Kidney tubule cell (primary cell): ENCODE results near the gene ZBTB7B.

Experiments
- DNase-seq: peaks from one replicate; pipeline ENCODE4 v3.0.0-alpha.2; 2018; ENCODE audit warnings: low spot score

Gene ZBTB7B

GRCh38 chr1:155038602-155039307 lies 36.2 kb downstream of the ZBTB7B start:
- peak; percentile 75 for DNase-seq

DNA sequence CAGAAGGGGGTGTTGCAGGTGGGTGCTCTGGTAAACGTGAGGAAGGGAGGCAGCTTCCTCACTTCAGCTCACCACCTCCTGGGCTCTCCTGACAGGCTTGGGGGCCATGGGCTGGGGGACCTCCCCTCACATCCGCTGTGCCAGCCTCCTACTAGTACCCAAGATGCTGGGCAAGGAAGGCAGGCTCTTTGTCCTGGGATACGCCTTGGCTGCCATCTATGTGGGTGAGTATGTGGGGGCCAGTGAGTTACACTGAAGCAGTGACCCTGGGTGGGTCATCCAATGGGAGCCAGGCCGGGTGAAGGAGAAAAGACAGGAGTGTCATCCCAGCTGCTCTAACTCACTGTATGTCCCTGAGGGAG lies 36.7 kb downstream of the ZBTB7B start:
- no peak for DNase-seq

GRCh38 chr1:155040358-155041093 lies 37.9 kb downstream of the ZBTB7B start:
- no peak for DNase-seq

- no peak for DNase-seq
These were observed 40.2 kb downstream of the ZBTB7B start for GRCh38 chr1:155042789-155043188.

DNA sequence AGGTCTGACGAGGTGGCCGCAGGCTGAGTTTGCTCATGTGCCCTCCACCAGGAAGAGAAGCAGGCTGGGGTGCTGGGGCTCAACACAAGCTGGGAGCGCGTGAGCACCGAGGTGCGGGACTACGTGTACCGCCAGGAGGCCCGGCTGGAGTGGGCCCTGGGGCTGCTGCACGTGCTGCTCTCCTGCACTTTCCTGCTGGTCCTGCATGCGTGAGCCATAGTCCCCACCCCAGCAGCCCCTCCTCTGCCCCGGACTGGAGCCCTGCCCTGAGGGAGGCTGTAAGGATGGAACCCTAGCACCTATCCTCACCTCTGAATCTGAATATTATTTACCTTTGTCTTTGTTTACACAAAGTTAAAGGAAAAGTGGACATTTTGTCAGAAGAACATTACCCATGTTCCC lies 40.7 kb downstream of the ZBTB7B start:
- no peak for DNase-seq

DNA sequence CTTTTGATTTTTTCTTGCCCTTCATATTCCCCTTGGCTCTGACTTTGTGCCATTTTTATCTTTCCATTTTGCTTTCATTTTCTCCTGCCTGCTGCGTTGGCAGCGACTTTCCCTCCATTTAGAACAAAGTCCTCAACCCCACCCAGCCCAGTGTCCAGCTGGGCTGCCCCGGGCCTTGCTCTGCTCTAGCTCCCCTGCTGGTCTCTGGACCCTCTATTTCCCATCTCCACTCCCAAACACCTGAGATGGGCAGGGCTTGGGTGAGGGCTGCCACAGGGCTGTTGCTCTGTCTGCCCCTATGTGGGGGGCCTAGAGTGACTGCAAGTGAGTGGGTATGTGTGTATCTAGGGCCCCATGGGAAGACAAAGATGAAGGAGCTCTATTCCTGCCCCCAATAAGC lies 41.2 kb downstream of the ZBTB7B start:
- DNase-seq, result no peak

DNA sequence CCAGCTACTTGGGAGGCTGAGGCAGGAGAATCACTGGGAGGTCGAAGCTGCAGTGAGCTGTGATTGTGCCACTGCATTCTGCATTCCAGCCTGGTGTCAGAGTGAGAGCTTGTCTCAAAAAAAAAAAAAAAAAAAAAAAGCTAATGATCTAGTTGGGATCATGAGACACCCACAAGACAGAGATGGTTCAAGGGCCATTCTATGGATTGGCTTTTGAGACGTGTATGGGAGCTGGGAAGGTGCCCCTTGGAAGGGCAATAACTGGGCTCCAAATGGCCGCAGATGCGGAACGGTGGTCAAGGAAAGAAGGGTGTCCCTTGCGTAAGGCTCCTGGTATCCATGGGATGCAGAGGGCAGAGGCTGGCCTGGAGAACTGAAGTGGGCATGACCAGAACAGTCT lies 41.8 kb downstream of the ZBTB7B start:
- no peak for DNase-seq

GRCh38 chr1:155044812-155045657 lies 42.4 kb downstream of the ZBTB7B start:
- peak; percentile 89 for DNase-seq

DNA sequence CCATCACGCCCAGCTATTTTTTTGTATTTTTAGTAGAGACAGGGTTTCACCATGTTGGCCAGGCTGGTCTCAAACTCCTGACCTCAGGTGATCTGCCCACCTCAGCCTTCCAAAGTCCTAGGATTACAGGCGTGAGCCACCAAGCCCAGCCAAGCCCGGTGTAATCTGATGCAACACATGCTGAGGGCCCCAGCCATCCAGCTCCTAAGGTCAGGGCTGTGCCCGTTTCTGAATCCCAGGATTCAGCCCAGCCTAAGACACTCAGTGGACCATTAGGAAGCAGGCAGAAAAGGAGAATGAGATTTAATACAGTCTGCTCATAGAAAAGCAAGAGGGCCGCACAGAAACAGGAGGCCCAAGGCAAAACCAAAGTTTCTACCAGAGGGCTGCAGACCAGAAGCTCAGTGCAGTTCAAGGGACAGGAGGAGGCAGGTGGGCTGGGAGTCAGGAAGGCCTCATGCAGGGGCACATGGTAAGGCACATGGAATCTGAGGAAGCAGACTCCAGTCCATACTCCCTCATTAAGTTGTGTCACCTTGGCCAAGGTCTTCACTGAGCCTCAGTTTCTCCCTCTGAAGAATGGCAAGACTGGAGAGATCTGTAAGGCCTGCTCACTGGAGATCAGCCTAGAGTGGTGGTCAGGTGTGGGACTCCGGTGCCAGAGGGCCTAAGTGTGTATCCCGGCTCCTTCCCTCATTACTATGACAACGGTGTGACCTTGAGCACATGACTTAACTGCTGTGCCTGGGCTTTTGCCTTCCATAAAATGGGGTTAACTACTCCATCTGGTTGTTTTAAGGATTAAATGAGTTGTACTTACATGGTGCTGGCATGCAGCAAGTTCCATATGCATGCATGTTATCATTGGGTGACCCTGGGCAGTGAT lies 46.1 kb downstream of the ZBTB7B start:
- no peak for DNase-seq

DNA sequence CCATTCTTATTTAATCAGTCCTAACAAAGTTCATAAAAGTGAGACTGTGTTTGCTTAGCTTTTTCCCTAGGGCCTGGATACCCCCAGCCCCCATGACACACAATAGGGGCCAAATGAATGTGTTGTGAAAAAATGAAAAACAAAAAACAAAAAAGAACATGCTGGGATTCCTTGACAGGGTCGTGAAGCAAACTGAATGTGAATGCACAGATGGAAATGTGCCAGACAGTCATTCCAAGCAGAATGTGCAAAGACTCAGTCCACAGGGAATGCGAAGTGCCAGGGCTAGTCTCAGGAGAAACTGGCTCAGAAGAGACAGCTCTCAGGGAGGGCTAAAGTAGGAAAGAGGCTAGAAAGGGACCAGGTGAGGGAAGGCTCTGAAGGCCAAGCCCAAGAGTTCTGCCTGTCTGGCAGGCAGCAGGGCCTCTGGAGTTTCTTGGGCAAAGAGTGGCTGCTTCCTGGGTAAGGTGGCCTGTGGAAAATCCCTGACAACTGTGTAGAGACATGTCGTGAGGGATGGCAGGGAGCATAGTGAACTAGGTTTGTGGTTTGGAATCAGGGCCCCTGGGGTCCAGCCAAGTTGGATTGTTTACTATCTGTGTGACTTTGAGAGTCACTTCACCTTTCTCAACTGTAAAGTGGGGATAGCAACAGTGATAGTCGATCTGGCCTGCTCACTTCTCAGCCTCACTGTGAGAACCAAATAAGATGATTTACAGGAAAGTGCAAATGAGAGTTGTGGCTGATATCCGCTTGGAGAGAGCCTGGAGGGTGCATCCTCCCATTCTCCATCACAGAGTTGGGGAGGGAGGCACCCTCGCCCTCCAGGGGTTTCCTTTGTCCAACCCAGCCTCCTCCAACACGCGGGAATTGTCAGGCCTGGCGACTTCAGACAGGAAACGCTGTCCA lies 47.3 kb downstream of the ZBTB7B start:
- DNase-seq, result peak; percentile 58

DNA sequence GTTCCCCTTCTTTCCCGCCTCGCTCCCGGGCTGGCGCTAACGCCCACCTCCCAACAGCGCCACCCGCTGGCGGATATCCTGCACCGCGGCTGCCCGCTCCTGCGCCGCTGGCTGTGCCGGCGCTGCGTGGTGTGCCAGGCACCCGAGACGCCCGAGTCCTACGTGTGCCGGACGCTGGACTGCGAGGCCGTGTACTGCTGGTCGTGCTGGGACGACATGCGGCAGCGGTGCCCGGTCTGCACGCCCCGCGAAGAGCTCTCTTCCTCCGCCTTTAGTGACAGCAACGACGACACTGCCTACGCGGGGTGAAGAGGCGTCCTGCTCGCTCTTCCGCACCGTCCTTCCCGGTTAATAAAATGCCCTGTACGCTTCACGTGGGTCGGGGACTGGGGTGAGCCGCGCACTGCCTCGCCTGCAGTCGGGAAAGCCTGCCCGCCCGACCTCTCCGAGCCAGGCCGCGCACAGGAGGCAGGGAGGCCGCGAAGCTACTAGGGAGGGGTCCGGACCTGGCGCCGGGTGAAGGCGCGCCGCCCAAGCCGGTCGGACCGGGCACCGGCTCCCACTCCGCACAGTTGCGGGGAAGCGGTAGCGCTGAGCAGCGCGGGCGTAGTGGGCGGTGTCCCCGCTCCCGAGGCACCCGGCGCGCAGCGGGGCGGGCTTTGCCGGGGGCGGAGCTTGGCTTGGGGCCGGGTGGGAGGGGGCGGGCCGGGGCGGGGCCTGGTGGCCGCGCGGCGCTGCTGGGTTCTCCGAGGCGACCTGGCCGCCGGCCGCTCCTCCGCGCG lies 48.1 kb downstream of the ZBTB7B start, which contains the start of gene ADAM15:
ADAM15 (plus strand) TSS at position 757 of the 782 bp plus-strand sequence. CDS start 71 bp downstream, outside the sequence.
- DNase-seq, result peak; percentile 83

DNA sequence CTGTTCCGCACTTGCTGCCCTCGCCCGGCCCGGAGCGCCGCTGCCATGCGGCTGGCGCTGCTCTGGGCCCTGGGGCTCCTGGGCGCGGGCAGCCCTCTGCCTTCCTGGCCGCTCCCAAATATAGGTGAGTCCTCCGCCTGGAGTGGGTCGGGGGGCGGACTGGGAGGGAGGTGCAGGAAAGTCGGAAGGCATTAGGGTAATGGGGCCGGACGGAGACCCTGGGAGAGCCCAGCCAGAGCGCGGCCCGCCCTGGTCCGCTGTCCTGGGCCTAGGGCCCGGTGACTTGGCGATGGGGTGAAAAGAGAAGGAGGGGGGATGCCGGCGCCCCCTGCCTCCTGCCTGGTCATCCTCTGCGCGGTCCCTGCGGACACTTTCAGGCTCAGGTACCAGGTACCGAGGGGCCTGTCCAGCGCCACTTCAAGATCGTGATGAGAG lies 48.8 kb downstream of the ZBTB7B start:
- DNase-seq, result no peak

DNA sequence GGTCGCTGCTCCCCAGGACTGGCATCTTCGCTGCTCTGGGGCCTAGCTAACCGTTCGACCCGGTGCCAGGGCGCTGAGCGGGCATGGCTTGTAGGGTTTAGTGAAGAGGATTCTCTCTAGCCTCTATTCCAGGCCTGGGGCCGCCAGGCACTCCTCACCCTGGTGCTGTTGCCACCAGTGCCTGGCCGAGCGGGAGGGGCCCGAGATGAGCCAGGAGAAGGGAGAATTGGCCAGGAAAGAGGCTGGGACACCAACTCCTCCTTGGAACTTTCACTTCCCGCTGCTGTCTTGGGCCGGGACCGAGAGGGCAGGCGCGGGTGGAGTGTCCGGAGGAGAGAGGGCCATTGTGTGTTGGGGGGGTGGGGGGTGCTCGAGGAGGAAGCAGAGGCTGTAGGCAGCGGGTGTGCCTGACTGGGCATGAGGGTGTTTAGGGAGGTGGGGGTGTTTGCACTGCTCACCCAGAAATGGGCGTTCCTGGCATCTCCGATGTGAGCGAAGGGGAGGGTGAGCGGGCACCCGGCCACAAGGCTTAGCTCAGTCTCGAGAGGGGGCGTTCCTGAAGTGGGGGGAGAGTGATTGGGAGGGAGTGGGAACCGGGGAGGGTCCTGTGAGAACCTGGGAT lies 49.3 kb downstream of the ZBTB7B start:
- DNase-seq, result peak; percentile 61

DNA sequence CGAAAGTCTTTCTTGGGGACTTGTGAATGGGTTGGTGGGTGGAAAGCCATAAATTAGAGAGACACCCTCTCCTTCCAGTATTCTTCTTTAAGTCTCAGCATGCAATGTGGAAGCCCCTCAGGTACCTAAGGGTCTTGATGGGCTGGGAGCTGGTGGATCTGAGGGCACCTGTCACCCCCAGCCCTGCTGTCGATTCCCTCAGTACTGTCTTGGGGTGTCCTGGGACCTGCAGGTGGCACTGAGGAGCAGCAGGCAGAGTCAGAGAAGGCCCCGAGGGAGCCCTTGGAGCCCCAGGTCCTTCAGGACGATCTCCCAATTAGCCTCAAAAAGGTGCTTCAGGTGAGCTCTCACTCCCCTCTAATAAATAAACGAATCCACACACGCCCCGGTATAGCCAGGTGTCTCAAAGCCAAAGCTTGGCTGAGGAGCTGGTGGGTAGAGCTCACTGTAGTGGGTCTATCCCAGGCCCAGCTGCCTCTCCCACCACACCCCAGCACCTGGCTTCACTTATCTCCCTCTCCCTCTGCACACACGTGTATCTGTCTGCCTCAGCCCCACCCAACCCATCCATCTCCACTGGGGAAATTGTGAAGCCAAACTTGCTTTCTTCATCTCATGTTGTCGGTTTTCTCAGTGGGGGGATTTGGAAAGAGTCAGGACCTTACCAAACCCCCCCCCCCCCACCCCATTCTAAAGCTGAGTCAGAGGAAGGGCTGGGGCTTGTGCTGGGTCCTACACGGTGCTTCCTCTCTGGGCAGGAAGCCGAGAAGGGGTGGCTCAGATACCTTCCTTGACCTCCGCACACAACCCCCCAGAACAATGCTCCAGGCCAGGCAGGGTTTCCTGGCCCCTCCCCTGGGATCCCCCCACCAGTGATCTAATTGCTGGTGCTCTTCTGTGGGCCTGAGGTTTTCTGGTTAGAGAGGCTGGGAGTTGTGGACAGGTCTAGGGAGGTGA lies 50.1 kb downstream of the ZBTB7B start:
- peak; percentile 27 for DNase-seq

DNA sequence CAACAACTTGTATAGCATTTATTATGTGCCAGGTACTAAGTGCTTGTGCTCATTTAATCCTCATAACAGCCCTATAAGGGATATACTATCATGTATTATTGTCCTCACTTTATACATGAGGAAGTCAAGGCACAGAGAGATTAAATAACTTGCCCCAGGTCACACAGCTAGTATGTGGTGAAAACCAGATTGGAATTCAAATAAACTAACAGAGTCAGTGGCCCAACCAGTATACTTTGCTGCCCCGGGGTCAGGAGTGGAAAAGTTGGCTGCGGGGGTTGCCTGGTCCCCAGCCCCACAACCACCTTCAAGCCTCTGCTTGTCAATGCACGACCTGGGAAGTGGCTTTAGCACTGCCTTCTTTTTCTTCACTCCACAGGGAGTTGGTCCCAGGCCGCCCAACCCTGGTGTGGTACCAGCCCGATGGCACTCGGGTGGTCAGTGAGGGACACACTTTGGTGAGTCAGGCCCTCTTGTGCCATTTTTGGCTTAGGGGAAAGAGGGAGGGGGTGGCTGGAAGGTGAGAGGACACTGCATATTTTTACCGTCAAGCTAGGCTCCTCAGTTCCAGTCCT lies 51.0 kb downstream of the ZBTB7B start:
- no peak for DNase-seq

DNA sequence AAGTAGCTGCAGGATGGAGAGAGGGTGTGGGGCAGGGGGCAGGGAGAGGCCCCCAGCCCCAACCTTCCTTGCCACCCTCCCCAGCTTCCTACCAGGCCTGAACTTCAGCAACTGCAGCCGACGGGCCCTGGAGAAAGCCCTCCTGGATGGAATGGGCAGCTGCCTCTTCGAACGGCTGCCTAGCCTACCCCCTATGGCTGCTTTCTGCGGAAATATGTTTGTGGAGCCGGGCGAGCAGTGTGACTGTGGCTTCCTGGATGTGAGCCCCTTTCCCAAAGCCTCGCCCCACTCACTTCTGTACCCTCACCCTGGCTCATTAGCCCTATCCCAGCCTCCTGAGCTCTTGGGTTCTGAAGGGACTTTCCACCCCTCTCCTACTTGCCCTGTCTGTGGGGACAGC lies 54.5 kb downstream of the ZBTB7B start:
- DNase-seq, result no peak

GRCh38 chr1:155057788-155058211 lies 55.2 kb downstream of the ZBTB7B start:
- no peak for DNase-seq

DNA sequence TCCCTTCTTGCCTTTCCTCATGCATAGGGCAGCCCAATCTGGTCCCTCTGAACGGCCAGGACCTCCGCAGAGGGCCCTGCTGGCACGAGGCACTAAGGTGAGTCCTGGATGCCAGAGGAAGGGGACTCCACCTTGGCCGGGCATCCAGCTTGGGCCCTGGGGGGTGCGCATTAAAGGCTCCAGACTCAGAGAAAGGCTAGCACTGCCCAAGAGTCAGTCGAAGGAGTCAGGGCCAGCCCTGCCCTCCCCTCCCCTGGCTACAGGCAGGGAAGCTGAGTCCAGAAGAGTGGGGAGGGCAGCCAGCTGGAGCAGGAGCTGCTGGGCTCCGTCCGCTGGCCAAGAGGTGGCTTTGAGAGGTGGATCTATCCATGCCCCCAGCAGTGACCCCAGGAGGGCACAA lies 58.1 kb downstream of the ZBTB7B start:
- DNase-seq, result no peak
